Thyroid gland (tissue), 4 donors: Measurements from ENCODE around the gene SRRM2. TPM values are rescaled to one million over a fixed set of nuclear protein-coding genes. Genes with fewer than 3 reads are reported as not detected.

Experiments used
- DNase-seq, 2 donors: peaks; one replicate each; pipeline ENCODE4 v3.0.0-alpha.2; 2019
- H3K27ac ChIP-seq, 3 donors: fragments of 200-600 bp; sonication (generic); 1 replicate in 2 of 3; 2 replicates in 1 of 3; pipeline ENCODE4 v1.5.1; 2016 to 2019; ENCODE audit warnings: mild to moderate bottlenecking in 1 of 3, moderate library complexity in 1 of 3
- H3K27me3 ChIP-seq: fragments of 200-600 bp; sonication (generic); one replicate; pipeline ENCODE4 v1.5.1; 2019
- H3K36me3 ChIP-seq, 2 donors: fragments of 200-600 bp; sonication (generic); one replicate each; pipeline ENCODE4 v1.5.1; 2016 to 2019
- H3K4me1 ChIP-seq, 2 donors: fragments of 200-600 bp; sonication (generic); one replicate each; pipeline ENCODE4 v1.5.1; 2017 to 2019
- H3K4me3 ChIP-seq, 3 donors: fragments of 200-600 bp; sonication (generic); replicated peaks in 1 of 3; 1 replicate in 2 of 3; 2 replicates in 1 of 3; pipeline ENCODE4 v1.5.1; 2016; ENCODE audit warnings: mild to moderate bottlenecking in 1 of 3
- H3K9me3 ChIP-seq: fragments of 200-600 bp; sonication (generic); one replicate; pipeline ENCODE4 v1.5.1; 2017
- POLR2A ChIP-seq, 2 donors: fragments of 450-650 bp; IDR thresholded peaks; one replicate each; pipeline ENCODE4 v1.6.1; 2017; ENCODE audit warnings: antibody characterized with exemption in 2 of 2, mild to moderate bottlenecking in 2 of 2, moderate library complexity in 1 of 2
- WGBS, 2 donors: methylation state at CpG; one replicate each; pipeline ENCODE4 v1.1.5; 2017; 5-methylcytosine and 5-hydroxymethylcytosine counted together
- intact Hi-C: fragments of 100-400 bp; cut with DNase I; formaldehyde crosslinking; loops from one replicate; pipeline ENCODE4 v1.15.1; 2023
- total RNA-seq, 4 donors: library from RNA; depleted of rRNA; stranded (reverse); fragments of >200 nt; gene quantifications; one replicate each; pipeline ENCODE4 v1.2.3, GENCODE V29; 2016
- TF ChIP-seq, protein P1 (sequence below), 6 experiments: fragments of 200-600 bp in 3 of 6; fragments of 450-650 bp in 3 of 6; sonication (generic) in 3 of 6; IDR thresholded peaks; one replicate each; pipeline ENCODE4 v1.5.1; 2016 to 2019; ENCODE audit warnings: antibody characterized with exemption in 6 of 6, mild to moderate bottlenecking in 2 of 6, inconsistent platforms in 1 of 6, moderate library complexity in 1 of 6

Gene SRRM2
- total RNA-seq, 4 donors from 2014 or later: 262 to 378 (median 312) TPM

DNA sequence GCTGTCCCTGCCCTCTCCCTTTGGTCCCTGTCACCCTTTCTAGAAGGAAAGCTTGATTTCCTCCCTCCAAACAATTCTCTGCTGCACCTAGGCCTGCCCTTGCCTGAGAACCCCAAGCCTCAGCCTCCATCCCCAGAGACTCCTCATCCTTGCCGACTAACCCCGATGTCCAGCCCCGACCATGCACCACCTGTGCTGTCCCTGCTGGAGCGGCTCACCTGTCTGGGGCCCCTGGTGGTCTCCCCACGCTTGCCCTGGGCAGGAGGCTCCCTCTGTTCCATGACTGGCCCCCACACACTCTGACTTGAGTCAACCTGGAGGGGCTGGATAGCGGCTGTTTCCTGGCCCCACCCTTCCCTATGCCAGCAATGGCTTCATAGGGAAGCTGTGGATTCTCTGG is 12.0 kb upstream of the SRRM2 start:
- H3K4me3 ChIP-seq: no peak overlapping the region
- no peak overlapping the region for H3K27ac ChIP-seq
- no peaks in the 10 kb centered on the region for H3K9me3 ChIP-seq
- no peaks in the 10 kb centered on the region for H3K4me1 ChIP-seq
- 90 to 93% methylated on average over 6 of the region's 6 CpGs for WGBS, 2 donors
- H3K27me3 ChIP-seq: no peaks in the 10 kb centered on the region
- DNase-seq: no peak
- intact Hi-C loops: no loop called here
- no peak for TF ChIP-seq POLR2A (IDR thresholded peaks at IDR 0.05)
- TF ChIP-seq, protein P1, sequence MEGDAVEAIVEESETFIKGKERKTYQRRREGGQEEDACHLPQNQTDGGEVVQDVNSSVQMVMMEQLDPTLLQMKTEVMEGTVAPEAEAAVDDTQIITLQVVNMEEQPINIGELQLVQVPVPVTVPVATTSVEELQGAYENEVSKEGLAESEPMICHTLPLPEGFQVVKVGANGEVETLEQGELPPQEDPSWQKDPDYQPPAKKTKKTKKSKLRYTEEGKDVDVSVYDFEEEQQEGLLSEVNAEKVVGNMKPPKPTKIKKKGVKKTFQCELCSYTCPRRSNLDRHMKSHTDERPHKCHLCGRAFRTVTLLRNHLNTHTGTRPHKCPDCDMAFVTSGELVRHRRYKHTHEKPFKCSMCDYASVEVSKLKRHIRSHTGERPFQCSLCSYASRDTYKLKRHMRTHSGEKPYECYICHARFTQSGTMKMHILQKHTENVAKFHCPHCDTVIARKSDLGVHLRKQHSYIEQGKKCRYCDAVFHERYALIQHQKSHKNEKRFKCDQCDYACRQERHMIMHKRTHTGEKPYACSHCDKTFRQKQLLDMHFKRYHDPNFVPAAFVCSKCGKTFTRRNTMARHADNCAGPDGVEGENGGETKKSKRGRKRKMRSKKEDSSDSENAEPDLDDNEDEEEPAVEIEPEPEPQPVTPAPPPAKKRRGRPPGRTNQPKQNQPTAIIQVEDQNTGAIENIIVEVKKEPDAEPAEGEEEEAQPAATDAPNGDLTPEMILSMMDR (IDR thresholded peaks at IDR 0.05): no peak
- no peaks in the 10 kb centered on the region for H3K36me3 ChIP-seq

DNA sequence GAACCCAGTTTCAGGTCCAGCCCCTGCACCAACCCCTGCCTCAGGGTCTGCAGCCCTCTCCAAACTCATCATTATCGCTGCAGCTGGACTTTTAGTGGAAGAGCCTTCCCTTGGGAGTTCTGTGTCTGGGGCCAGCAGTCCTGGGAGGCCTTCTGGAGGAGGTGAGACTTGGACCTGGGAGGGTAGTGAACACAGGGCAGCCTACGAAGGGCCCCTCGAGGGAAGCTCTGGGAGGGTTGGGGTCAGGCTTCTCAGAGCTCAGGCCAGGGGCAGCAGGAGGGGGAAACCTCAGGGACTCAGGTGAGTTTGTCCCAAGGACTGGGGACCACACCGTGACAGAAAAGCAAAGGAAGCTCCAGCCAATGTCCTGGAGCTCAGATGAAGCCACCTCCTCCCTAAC is 11.3 kb upstream of the SRRM2 start:
- Histone ChIP-seq H3K36me3 (no peaks in the 10 kb centered on the region), H3K27me3 (no peaks in the 10 kb centered on the region), H3K9me3 (no peaks in the 10 kb centered on the region), H3K4me1 (no peaks in the 10 kb centered on the region), H3K27ac (no peak overlapping the region), H3K4me3 (no peak overlapping the region)
- DNase-seq: no peak
- intact Hi-C loops: no loop called here
- TF ChIP-seq, protein P1 (IDR thresholded peaks at IDR 0.05): no peak
- TF ChIP-seq POLR2A (IDR thresholded peaks at IDR 0.05): no peak
- 94 to 96% methylated on average over 2 to 4 of the region's 4 CpGs for WGBS, 2 donors

DNA sequence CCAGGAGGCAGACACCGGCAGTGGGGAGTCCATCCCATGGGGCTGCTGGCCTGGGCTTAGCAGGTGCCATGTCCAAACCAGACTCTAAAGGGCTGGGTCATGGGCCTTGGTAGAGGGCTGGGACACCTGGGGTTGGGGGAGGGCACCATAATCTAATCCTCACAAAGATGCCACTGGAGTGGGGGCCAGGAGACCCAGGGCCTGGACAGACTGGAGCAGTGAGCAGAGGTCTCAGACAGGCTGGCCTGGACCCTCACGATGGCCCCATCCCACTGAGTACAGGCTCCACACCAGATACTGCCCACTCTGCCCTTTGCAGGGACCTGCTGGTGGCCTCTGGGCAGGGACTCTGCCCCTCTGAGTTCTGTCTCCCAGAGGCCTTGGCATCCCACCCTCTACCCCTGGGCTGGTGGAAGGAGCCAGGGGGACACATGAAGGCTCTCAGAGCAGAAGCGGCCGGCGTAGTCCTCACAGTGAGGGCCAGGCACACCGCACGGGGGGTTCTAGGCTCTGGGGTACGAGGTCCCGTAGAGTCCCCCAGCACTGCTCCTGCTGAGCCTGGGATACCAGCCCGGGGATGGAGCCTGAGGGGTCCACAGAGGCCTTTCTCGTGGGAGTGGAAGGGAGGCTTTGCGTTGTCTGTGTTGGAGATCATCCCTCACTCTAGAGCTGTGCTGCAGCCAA is 10.0 kb upstream of the SRRM2 start:
- 92% methylated on average over 10 to 11 of the region's 12 CpGs for WGBS, 2 donors
- no peak for TF ChIP-seq POLR2A (IDR thresholded peaks at IDR 0.05)
- TF ChIP-seq, protein P1 (IDR thresholded peaks at IDR 0.05): no peak
- intact Hi-C loops: no loop called here
- H3K9me3 ChIP-seq: no peaks in the 10 kb centered on the region
- H3K4me3 ChIP-seq: no peak overlapping the region
- DNase-seq: no peak
- H3K4me1 ChIP-seq: no peaks in the 10 kb centered on the region
- H3K36me3 ChIP-seq: no peaks in the 10 kb centered on the region
- H3K27me3 ChIP-seq: no peaks in the 10 kb centered on the region
- no peak overlapping the region for H3K27ac ChIP-seq

DNA sequence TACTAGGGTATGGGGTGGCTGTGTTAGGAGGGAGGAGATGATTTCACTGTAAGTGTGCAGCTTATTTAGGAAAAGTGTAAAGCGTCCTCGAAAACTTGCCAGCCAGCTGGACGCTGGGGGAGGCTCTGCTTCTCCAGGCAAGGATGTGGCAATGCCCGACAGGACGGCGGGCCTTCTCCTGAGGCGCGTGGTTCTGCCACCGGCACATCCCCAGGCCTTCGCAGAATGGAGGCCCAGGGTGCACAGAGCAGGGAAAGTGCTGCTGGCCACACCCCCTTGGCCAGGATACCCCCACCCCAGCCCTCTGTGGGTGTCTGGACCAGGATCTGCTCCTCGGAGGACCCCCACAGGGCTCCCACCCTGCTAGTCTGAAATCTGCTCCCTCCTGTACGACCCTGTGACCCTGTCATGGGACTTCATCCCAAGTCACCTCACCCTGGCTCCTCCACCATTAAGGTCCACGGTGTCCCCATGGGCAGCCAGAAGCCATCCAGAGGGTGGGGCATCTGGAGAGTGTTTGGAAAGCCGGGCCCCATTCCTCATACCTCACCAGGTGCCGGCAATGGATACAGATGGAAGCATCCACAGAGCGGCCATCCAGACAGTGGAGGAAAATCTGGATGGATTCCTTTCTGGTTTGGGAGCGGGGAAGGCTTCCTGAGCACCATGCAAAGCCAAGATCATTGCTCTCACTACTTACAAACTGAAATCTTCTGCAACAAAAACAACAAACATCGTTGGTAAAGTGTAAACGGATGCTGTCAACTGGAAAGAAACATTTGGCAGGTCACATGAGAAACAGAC is 9.2 kb upstream of the SRRM2 start:
- 86 to 87% methylated on average over 19 of the region's 19 CpGs for WGBS, 2 donors
- no peak for DNase-seq
- Histone ChIP-seq H3K4me3 (no peak overlapping the region), H3K27me3 (no peaks in the 10 kb centered on the region), H3K36me3 (no peaks in the 10 kb centered on the region), H3K4me1 (no peaks in the 10 kb centered on the region), H3K27ac (no peak overlapping the region), H3K9me3 (no peaks in the 10 kb centered on the region)
- intact Hi-C loops: no loop called here
- no peak for TF ChIP-seq POLR2A (IDR thresholded peaks at IDR 0.05)
- TF ChIP-seq, protein P1 (IDR thresholded peaks at IDR 0.05): no peak

DNA sequence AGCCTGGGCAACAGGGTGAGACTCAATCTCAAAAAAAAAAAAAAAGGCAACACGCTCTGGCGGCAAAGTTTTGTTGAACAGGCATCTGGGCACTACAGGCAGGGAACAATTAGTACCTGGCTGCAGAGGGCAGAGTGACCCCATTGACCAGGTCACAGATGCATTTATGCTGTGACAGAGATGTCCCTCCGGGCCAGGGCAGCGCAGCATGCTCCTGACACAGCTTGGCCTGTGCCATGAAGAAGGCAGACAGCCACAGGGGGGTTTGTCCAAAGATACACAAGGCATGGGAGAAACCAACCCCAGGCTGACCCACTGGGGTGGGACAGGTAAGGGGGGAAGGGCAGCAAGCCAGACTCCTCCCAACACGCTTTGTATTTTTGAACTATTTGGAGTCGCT is 7.7 kb upstream of the SRRM2 start:
- DNase-seq: no peak
- WGBS, 2 donors: 82 to 86% methylated on average over 6 of the region's 6 CpGs
- no peaks in the 10 kb centered on the region for H3K27me3 ChIP-seq
- H3K27ac ChIP-seq: no peak overlapping the region
- no peaks in the 10 kb centered on the region for H3K36me3 ChIP-seq
- no peak overlapping the region for H3K4me3 ChIP-seq
- no peak for TF ChIP-seq POLR2A (IDR thresholded peaks at IDR 0.05)
- TF ChIP-seq, protein P1 (IDR thresholded peaks at IDR 0.05): no peak
- H3K9me3 ChIP-seq: no peaks in the 10 kb centered on the region
- H3K4me1 ChIP-seq: no peaks in the 10 kb centered on the region
- intact Hi-C loops: no loop called here
